Measurements from ENCODE around the gene C11orf97. TPM values are rescaled to one million over a fixed set of nuclear protein-coding genes. Genes with fewer than 3 reads are reported as not detected.

C11orf97 gene
- total RNA-seq, 1 donor from 2014 or later = not detected

GRCh38 chr11:94536386-94536785 lies 24.1 kb downstream of the C11orf97 start:
- no peak for DNase-seq (ENCODE audit: extremely low spot score, unreplicated experiment)
- peaks cover 5% of the 10 kb centered on the region for H3K9me3 Mint-ChIP-seq
- no peak overlapping the region for H3K4me3 Mint-ChIP-seq
- H3K36me3 Mint-ChIP-seq = no peaks in the 10 kb centered on the region
- no peak for TF ChIP-seq CTCF (conservative IDR thresholded peaks at IDR 0.05)
- no peaks in the 10 kb centered on the region for H3K27me3 Mint-ChIP-seq
- H3K27ac Mint-ChIP-seq = no peak overlapping the region
- no peaks in the 10 kb centered on the region for H3K4me1 Mint-ChIP-seq (ENCODE audit: unreplicated experiment)

- Mint-ChIP-seq H3K36me3 (no peaks in the 10 kb centered on the region), H3K27me3 (no peaks in the 10 kb centered on the region), H3K4me1 (ENCODE audit: unreplicated experiment) (no peaks in the 10 kb centered on the region), H3K9me3 (peaks cover 5% of the 10 kb centered on the region), H3K4me3 (peak overlapping the region; percentile 29), H3K27ac (peak overlapping the region; percentile 42)
- no peak for TF ChIP-seq CTCF (conservative IDR thresholded peaks at IDR 0.05)
- DNase-seq (ENCODE audit: extremely low spot score, unreplicated experiment) = no peak
Observed at GRCh38 chr11:94537031-94537600, 24.9 kb downstream of the C11orf97 start.

- H3K36me3 Mint-ChIP-seq = no peaks in the 10 kb centered on the region
- H3K27ac Mint-ChIP-seq = peak overlapping the region; percentile 81
- peaks cover 11% of the 10 kb centered on the region for H3K9me3 Mint-ChIP-seq
- no peak for TF ChIP-seq CTCF (conservative IDR thresholded peaks at IDR 0.05)
- peaks cover 5% of the 10 kb centered on the region for H3K27me3 Mint-ChIP-seq
- H3K4me3 Mint-ChIP-seq = peak overlapping the region; percentile 30
- peaks cover 10% of the 10 kb centered on the region for H3K4me1 Mint-ChIP-seq (ENCODE audit: unreplicated experiment)
- DNase-seq (ENCODE audit: extremely low spot score, unreplicated experiment) = no peak
Observed at GRCh38 chr11:94539420-94539819, 27.2 kb downstream of the C11orf97 start.

DNA sequence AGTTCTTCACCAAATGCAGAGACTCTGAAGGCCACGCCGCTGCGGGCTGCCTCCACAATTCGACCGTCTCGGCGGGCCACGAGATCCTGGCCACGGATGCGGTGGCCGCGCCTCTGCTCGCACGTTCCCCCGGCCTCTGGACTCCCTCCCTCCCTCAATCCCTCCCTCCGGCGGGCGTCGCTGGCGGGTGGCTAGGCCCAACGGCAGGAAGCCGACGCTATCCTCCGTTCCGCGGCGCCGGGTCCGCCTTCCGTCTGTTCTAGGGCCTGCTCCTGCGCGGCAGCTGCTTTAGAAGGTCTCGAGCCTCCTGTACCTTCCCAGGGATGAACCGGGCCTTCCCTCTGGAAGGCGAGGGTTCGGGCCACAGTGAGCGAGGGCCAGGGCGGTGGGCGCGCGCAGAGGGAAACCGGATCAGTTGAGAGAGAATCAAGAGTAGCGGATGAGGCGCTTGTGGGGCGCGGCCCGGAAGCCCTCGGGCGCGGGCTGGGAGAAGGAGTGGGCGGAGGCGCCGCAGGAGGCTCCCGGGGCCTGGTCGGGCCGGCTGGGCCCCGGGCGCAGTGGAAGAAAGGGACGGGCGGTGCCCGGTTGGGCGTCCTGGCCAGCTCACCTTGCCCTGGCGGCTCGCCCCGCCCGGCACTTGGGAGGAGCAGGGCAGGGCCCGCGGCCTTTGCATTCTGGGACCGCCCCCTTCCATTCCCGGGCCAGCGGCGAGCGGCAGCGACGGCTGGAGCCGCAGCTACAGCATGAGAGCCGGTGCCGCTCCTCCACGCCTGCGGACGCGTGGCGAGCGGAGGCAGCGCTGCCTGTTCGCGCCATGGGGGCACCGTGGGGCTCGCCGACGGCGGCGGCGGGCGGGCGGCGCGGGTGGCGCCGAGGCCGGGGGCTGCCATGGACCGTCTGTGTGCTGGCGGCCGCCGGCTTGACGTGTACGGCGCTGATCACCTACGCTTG lies 31.7 kb downstream of the C11orf97 start, which contains the start of gene FUT4:
TSS of gene FUT4 (plus strand) at position 227 of the 951 bp plus-strand sequence. CDS start at position 440, 213 bp downstream.
- no peak for TF ChIP-seq CTCF (conservative IDR thresholded peaks at IDR 0.05)
- Mint-ChIP-seq H3K27me3 (peaks cover 5% of the 10 kb centered on the region), H3K4me3 (peak within 1 kb of the TSS; percentile 96), H3K27ac (peak within 1 kb of the TSS; percentile 98), H3K4me1 (ENCODE audit: unreplicated experiment) (peaks cover 29% of the 10 kb centered on the region), H3K36me3 (peaks cover 13% of the 10 kb centered on the region), H3K9me3 (peaks cover 6% of the 10 kb centered on the region)
- peak; percentile 82 for DNase-seq (ENCODE audit: extremely low spot score, unreplicated experiment)

GRCh38 chr11:94544646-94545263 lies 32.5 kb downstream of the C11orf97 start:
- H3K4me3 Mint-ChIP-seq = peak overlapping the region; percentile 94
- H3K27me3 Mint-ChIP-seq = peaks cover 5% of the 10 kb centered on the region
- peaks cover 14% of the 10 kb centered on the region for H3K36me3 Mint-ChIP-seq
- no peak for TF ChIP-seq CTCF (conservative IDR thresholded peaks at IDR 0.05)
- H3K27ac Mint-ChIP-seq = peak overlapping the region; percentile 91
- peaks cover 6% of the 10 kb centered on the region for H3K9me3 Mint-ChIP-seq
- DNase-seq (ENCODE audit: extremely low spot score, unreplicated experiment) = peak; percentile 70
- peaks cover 29% of the 10 kb centered on the region for H3K4me1 Mint-ChIP-seq (ENCODE audit: unreplicated experiment)
